ENCODE measurements around the gene B4GALT2. TPM values are rescaled to one million over a fixed set of nuclear protein-coding genes. Genes with fewer than 3 reads are reported as not detected.

B4GALT2 gene
- total RNA-seq, 1 experiment from 2014 or later, result 66.2 TPM

DNA sequence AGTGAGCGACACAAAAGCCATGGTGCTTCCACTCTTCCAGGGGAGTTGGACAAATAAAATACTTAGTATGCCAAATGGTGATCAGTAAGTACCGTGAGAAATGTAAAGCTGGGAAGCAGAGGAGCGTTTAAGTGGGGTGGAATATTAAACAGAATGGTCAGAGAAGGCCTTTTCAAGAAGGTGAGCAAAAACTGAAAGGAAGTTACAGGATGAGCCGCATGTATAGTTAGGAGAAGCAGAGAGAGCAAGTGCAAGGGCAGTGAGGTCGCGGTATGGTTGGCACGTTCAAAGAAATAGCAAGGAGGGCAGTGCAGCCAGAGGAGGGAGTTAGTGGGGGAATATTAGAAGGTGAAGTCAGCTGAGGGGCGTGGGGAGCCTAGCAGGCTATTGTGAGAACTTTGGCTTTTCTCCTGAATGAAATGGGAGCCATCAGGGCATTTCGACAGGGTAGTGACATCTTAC is 5.0 kb upstream of the B4GALT2 start:
- Histone ChIP-seq H3K9me2 (ENCODE audit: insufficient read depth) (no peaks in the 10 kb centered on the region), H4K20me1 (ENCODE audit: insufficient read depth) (peaks cover 9% of the 10 kb centered on the region; the same call in 1 of the 2 replicates), H3K27me3 (ENCODE audit: insufficient read depth, low read depth) (no peaks in the 10 kb centered on the region), H3F3A (ENCODE audit: insufficient read depth, low read depth) (peaks cover 48% of the 10 kb centered on the region), H3K4me1 (replicated peaks; ENCODE audit: insufficient read depth) (peaks cover 46% of the 10 kb centered on the region), H3K27ac (peak overlapping the region; percentile 38), H2AFZ (peak overlapping the region; percentile 80), H3K4me3 (peak overlapping the region; percentile 67), H3K36me3 (ENCODE audit: low read depth) (peaks cover 22% of the 10 kb centered on the region), H3K79me2 (ENCODE audit: low read depth) (peaks cover 59% of the 10 kb centered on the region), H3K4me2 (peak overlapping the region; percentile 95), H3K9me3 (ENCODE audit: insufficient read depth, low read depth) (no peaks in the 10 kb centered on the region)
- no peak for TF ChIP-seq EZH2 (IDR thresholded peaks at IDR 0.05; ENCODE audit: low read depth)
- TF ChIP-seq, protein P1, sequence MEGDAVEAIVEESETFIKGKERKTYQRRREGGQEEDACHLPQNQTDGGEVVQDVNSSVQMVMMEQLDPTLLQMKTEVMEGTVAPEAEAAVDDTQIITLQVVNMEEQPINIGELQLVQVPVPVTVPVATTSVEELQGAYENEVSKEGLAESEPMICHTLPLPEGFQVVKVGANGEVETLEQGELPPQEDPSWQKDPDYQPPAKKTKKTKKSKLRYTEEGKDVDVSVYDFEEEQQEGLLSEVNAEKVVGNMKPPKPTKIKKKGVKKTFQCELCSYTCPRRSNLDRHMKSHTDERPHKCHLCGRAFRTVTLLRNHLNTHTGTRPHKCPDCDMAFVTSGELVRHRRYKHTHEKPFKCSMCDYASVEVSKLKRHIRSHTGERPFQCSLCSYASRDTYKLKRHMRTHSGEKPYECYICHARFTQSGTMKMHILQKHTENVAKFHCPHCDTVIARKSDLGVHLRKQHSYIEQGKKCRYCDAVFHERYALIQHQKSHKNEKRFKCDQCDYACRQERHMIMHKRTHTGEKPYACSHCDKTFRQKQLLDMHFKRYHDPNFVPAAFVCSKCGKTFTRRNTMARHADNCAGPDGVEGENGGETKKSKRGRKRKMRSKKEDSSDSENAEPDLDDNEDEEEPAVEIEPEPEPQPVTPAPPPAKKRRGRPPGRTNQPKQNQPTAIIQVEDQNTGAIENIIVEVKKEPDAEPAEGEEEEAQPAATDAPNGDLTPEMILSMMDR (conservative IDR thresholded peaks at IDR 0.05), result no peak
- BruUV-seq (replicated peaks), result no TSS peak
- ChIA-PET CTCF (interaction anchor here (1.2 kb wide), 1 partner anchor 70 kb away, joined by 3 read pairs; no protein-coding TSS in a partner anchor), POLR2A (ENCODE audit: unreplicated experiment) (interaction anchor here (0.6 kb wide), 1 partner anchor 15 kb away, joined by 4 read pairs; no protein-coding TSS in a partner anchor)
- intact Hi-C loops (cut with micrococcal nuclease; ENCODE audit: unreplicated experiment), result loop anchor here (1.0 to 10.0 kb wide), 2 partner anchors 116 to 269 kb away; partner anchors contain the start of gene ST3GAL3
- no peak for DNase-seq

DNA sequence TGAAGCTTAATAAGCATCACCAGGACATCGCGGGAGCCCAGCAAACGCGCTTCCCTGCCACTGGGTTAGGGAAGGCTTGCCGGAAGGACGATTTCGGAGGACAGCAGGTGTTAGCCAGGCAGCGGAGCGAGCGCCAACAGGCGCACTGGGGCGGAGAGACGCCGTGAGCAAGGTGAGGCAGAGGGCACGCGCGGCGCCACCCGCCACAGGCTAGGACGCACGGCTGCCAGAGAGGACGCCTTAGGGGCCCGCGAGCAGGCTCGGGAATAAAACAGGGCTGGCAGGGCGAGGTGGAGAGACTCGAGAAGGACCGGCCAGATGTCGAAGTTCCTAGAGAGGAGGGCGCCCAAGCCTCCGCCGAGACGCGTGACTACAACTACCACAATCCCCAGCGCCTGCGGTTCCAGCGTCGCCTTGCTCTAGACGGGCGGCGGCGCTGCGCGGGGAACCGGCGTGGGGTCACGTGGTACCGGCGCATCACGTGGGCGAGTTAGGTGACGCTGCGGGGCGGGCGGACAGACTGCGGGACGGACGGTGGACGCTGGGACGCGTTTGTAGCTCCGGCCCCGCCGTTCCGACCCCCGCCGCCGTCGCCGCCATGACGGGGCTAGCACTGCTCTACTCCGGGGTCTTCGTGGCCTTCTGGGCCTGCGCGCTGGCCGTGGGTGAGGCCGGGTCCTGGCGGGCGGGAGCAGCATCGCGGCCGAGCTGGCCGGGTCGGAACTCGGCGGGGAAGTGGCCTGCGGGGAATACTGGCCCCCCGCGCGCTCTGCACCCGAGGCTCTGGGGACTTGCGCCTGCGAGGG is 4.4 kb upstream of the B4GALT2 start, which contains the start of gene ATP6V0B:
Gene ATP6V0B, plus strand, starts transcription at position 518 of the 806 bp plus-strand sequence. Its CDS starts 81 bp downstream, at position 599.
- Histone ChIP-seq H3K9me3 (ENCODE audit: insufficient read depth, low read depth) (no peaks in the 10 kb centered on the region), H4K20me1 (ENCODE audit: insufficient read depth) (peaks cover 9% of the 10 kb centered on the region; the same call in 1 of the 2 replicates), H3K4me1 (replicated peaks; ENCODE audit: insufficient read depth) (peaks cover 46% of the 10 kb centered on the region), H3K9me2 (ENCODE audit: insufficient read depth) (no peaks in the 10 kb centered on the region), H3K4me2 (peak within 1 kb of the TSS; percentile 95), H2AFZ (peak within 1 kb of the TSS; percentile 80), H3F3A (ENCODE audit: insufficient read depth, low read depth) (peaks cover 45% of the 10 kb centered on the region), H3K27ac (peak within 1 kb of the TSS; percentile 38), H3K4me3 (peak within 1 kb of the TSS; percentile 67), H3K79me2 (ENCODE audit: low read depth) (peaks cover 59% of the 10 kb centered on the region), H3K27me3 (ENCODE audit: insufficient read depth, low read depth) (no peaks in the 10 kb centered on the region), H3K36me3 (ENCODE audit: low read depth) (peaks cover 22% of the 10 kb centered on the region)
- POLR2A ChIA-PET (ENCODE audit: unreplicated experiment), result interaction anchor here (0.7 kb wide), 1 partner anchor 117 kb away, joined by 3 read pairs; no protein-coding TSS in a partner anchor
- intact Hi-C loops (cut with micrococcal nuclease; ENCODE audit: unreplicated experiment), result loop anchor here (1.0 to 10.0 kb wide), 2 partner anchors 116 to 270 kb away; partner anchors contain the start of gene ST3GAL3
- no TSS peak for BruUV-seq (replicated peaks)
- peak; percentile 84 to 96 for DNase-seq
- TF ChIP-seq, protein P1 (conservative IDR thresholded peaks at IDR 0.05), result no peak
- no peak for TF ChIP-seq EZH2 (IDR thresholded peaks at IDR 0.05; ENCODE audit: low read depth)
- CTCF ChIA-PET, result interaction anchor here (0.9 kb wide), 1 partner anchor 16 kb away, joined by 3 read pairs; no protein-coding TSS in a partner anchor

DNA sequence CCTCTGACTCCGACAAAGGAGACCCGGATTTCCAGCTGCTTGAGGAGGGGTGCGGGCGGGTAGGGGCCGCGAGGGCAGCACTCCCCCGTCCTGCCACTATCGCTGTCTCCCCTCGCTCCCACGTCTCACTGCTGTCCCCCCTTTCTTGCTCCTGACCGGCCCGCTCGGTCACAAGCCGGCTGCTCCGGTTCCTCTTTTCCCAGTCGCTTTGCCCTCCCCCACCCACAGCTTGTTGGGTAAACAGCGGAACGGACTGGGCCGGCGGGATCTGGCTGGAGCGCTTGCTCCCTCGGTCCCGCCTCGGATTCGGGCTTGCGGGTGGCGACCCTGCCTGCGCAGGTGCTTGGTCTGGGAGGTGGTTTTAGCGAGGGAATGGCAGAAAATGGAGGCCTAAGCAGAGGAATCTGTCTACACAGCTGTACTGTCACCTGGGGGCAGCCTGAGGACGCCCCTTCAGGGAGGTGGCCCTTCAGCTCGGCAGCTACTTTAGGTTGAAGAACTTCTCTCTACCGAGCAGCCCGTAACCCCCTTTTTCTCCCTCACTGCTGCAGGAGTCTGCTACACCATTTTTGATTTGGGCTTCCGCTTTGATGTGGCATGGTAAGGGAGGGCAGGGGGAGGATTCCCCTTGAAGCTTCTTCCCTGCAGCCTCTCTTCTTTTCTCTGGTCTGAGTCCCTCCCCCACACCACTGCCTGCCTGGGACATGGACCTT is 3.6 kb upstream of the B4GALT2 start:
- CTCF ChIA-PET, result interaction anchor here (0.6 to 0.9 kb wide), 2 partner anchors 15 to 161 kb away, joined by 3 to 4 read pairs; no protein-coding TSS in a partner anchor
- TF ChIP-seq, protein P1 (conservative IDR thresholded peaks at IDR 0.05), result no peak
- no peak for TF ChIP-seq EZH2 (IDR thresholded peaks at IDR 0.05; ENCODE audit: low read depth)
- peak overlapping the region; percentile 23; the same call in 1 of the 2 replicates for H3K27ac ChIP-seq
- H3K36me3 ChIP-seq (ENCODE audit: low read depth), result peaks cover 22% of the 10 kb centered on the region
- H3K79me2 ChIP-seq (ENCODE audit: low read depth), result peaks cover 63% of the 10 kb centered on the region
- peaks cover 53% of the 10 kb centered on the region for H3K4me1 ChIP-seq (replicated peaks; ENCODE audit: insufficient read depth)
- POLR2A ChIA-PET (ENCODE audit: unreplicated experiment), result interaction anchor here (0.6 to 0.7 kb wide), 3 partner anchors 20 to 117 kb away, joined by 3 to 11 read pairs (median 9); no protein-coding TSS in a partner anchor
- peak overlapping the region; percentile 80 for H2AFZ ChIP-seq
- no peak for DNase-seq
- peaks cover 9% of the 10 kb centered on the region; the same call in 1 of the 2 replicates for H4K20me1 ChIP-seq (ENCODE audit: insufficient read depth)
- no peaks in the 10 kb centered on the region for H3K27me3 ChIP-seq (ENCODE audit: insufficient read depth, low read depth)
- H3K9me2 ChIP-seq (ENCODE audit: insufficient read depth), result no peaks in the 10 kb centered on the region
- TSS peak; percentile 36 for BruUV-seq (replicated peaks)
- peaks cover 51% of the 10 kb centered on the region for H3F3A ChIP-seq (ENCODE audit: insufficient read depth, low read depth)
- intact Hi-C loops (cut with micrococcal nuclease; ENCODE audit: unreplicated experiment), result loop anchor here (10.0 kb wide), 1 partner anchor 271 kb away; the partner anchor contains the start of gene ST3GAL3
- H3K4me2 ChIP-seq, result peak overlapping the region; percentile 95
- no peaks in the 10 kb centered on the region for H3K9me3 ChIP-seq (ENCODE audit: insufficient read depth, low read depth)
- peak overlapping the region; percentile 67 for H3K4me3 ChIP-seq
